ENCODE results near the gene CD300LG. TPM values are rescaled to one million over a fixed set of nuclear protein-coding genes. Genes with fewer than 3 reads are reported as not detected.

Gene CD300LG
- total RNA-seq, 1 experiment from 2014 or later = not detected

- POLR2A ChIA-PET = no interaction called here
- no peaks in the 10 kb centered on the region for H3K9me3 ChIP-seq (ENCODE audit: control insufficient read depth in 1 of 2, insufficient read depth in 1 of 2, low read depth in 1 of 2, low read length in 2 of 2)
- no peak overlapping the region for H2AFZ ChIP-seq (ENCODE audit: low read depth, low read length, poor library complexity, severe bottlenecking)
- no peaks in the 10 kb centered on the region for H3K27me3 ChIP-seq (ENCODE audit: insufficient read depth, low read length)
- no peaks in the 10 kb centered on the region for H4K20me1 ChIP-seq (ENCODE audit: insufficient read depth)
- intact Hi-C loops (cut with micrococcal nuclease) = no loop called here
- DNase-seq (ENCODE audit: low read depth, low spot score) = no peak
- H3K4me1 ChIP-seq (ENCODE audit: control insufficient read depth in 1 of 2, insufficient read depth in 2 of 2, low read length in 2 of 2) = peaks cover 9% of the 10 kb centered on the region in 2 experiments
- H3K4me2 ChIP-seq (ENCODE audit: low read length) = no peak overlapping the region
- no peak for ATAC-seq
- no peaks in the 10 kb centered on the region for H3K36me3 ChIP-seq (ENCODE audit: control insufficient read depth in 1 of 2, insufficient read depth in 2 of 2, low read length in 2 of 2)
- no peak overlapping the region for H3K9ac ChIP-seq (ENCODE audit: low read length)
- CTCF ChIA-PET = no interaction called here
- H3K9me2 ChIP-seq (ENCODE audit: insufficient read depth) = no peaks in the 10 kb centered on the region
- H3K27ac ChIP-seq (ENCODE audit: low read depth, low read length) = no peak overlapping the region
- H3K79me2 ChIP-seq (ENCODE audit: insufficient read depth, low read length) = no peaks in the 10 kb centered on the region
- BruUV-seq (replicated peaks) = no TSS peak
- H3K4me3 ChIP-seq (replicated peaks in 1 of 2; ENCODE audit: low read depth in 1 of 2, low read length in 2 of 2) = no peak overlapping the region
- no peak for TF ChIP-seq CEBPB (IDR thresholded peaks at IDR 0.05; ENCODE audit: low read depth)
- TF ChIP-seq SP1 (IDR thresholded peaks at IDR 0.05; ENCODE audit: low read depth) = no peak
- no peak for TF ChIP-seq FOSL1 (IDR thresholded peaks at IDR 0.05; ENCODE audit: low read depth)
- TF ChIP-seq POLR2A (IDR thresholded peaks at IDR 0.05; ENCODE audit: borderline replicate concordance, extremely low read depth, insufficient read depth, insufficient read length) = no peak
- TF ChIP-seq JUND (IDR thresholded peaks at IDR 0.05) = no peak
- no peak for TF ChIP-seq ZFX (IDR thresholded peaks at IDR 0.05)
- TF ChIP-seq ATF3 (IDR thresholded peaks at IDR 0.05) = no peak
- TF ChIP-seq EZH2 (IDR thresholded peaks at IDR 0.05) = no peak
- TF ChIP-seq ZNF274 (IDR thresholded peaks at IDR 0.05; ENCODE audit: low read depth, low read length) = no peak
- TF ChIP-seq REST (IDR thresholded peaks at IDR 0.05; ENCODE audit: low read depth) = no peak
- TF ChIP-seq RAD21 (IDR thresholded peaks at IDR 0.05; ENCODE audit: low read depth) = no peak
- no peak for TF ChIP-seq ELF1 (IDR thresholded peaks at IDR 0.05; ENCODE audit: borderline replicate concordance, low read depth)
- TF ChIP-seq CTCF (IDR thresholded peaks at IDR 0.05 in 2 of 3, conservative IDR thresholded peaks at IDR 0.05 in 1 of 3; ENCODE audit: borderline replicate concordance in 1 of 3, insufficient read depth in 1 of 3, low read depth in 2 of 3, low read length in 2 of 3) = no peak
- no peak for TF ChIP-seq EGR1 (IDR thresholded peaks at IDR 0.05; ENCODE audit: low read depth)
- RAD21 ChIA-PET (ENCODE audit: low non-redundant PET in 1 of 2, low total read pairs in 2 of 2, uncharacterized antibody in 2 of 2, unreplicated experiment in 2 of 2) = no interaction called here
Measured at GRCh38 chr17:43912635-43913304, 65.8 kb downstream of the CD300LG start.

Other genes with a start within 250 kb of the CD300LG start
- not detected for gene MEOX1, start 185.3 kb upstream of the CD300LG start, total RNA-seq (2021; ENCODE audit: unreplicated experiment)
- gene SOST, start 88.4 kb upstream of the CD300LG start, total RNA-seq (2021; ENCODE audit: unreplicated experiment) = not detected
- 29.6 TPM for gene DUSP3, start 68.2 kb upstream of the CD300LG start, total RNA-seq (2021; ENCODE audit: unreplicated experiment)
- gene CFAP97D1, start 66.7 kb upstream of the CD300LG start, total RNA-seq (2021; ENCODE audit: unreplicated experiment) = 0.15 TPM
- gene MPP3, start 14.0 kb upstream of the CD300LG start, total RNA-seq (2021; ENCODE audit: unreplicated experiment) = 19.5 TPM
- 16.4 TPM for gene MPP2, start 60.4 kb downstream of the CD300LG start, total RNA-seq (2021; ENCODE audit: unreplicated experiment)
- not detected for gene PPY, start 95.3 kb downstream of the CD300LG start, total RNA-seq (2021; ENCODE audit: unreplicated experiment)
- 0.52 TPM for gene PYY, start 106.8 kb downstream of the CD300LG start, total RNA-seq (2021; ENCODE audit: unreplicated experiment)
- gene NAGS, start 157.4 kb downstream of the CD300LG start, total RNA-seq (2021; ENCODE audit: unreplicated experiment) = 10.0 TPM
- 43.8 TPM for gene TMEM101, start 167.8 kb downstream of the CD300LG start, total RNA-seq (2021; ENCODE audit: unreplicated experiment)
- 99.6 TPM for gene LSM12, start 219.5 kb downstream of the CD300LG start, total RNA-seq (2021; ENCODE audit: unreplicated experiment)
- gene G6PC3, start 223.6 kb downstream of the CD300LG start, total RNA-seq (2021; ENCODE audit: unreplicated experiment) = 50.6 TPM